B cell (primary cell): ENCODE results near the gene TMEM156. TPM values are rescaled to one million over a fixed set of nuclear protein-coding genes. Genes with fewer than 3 reads are reported as not detected.

Source experiments
- ATAC-seq: fragments of 200-7000 bp; cut with Tn5 transposase; one replicate; pipeline ENCODE4 v1.10.0; 2021; ENCODE audit warnings: low read depth, mild to moderate bottlenecking, moderate number of reproducible peaks, moderate library complexity
- CTCF ChIA-PET: fragments of 350-600 bp; sonication (Branson Sonifier 250); formaldehyde crosslinking; loops from one replicate; lab custom pipeline; 2021; ENCODE audit warnings: antibody characterized with exemption, inconsistent platforms; lab: Charles Lee
- POLR2A ChIA-PET: fragments of 350-600 bp; sonication (Branson Sonifier 250); formaldehyde crosslinking; loops from one replicate; lab custom pipeline; 2021; ENCODE audit warnings: antibody characterized with exemption; lab: Charles Lee
- DNase-seq: peaks from one replicate; pipeline ENCODE4 v3.0.0; 2013
- H2AFZ ChIP-seq: 2 replicates; pipeline ENCODE4 v1.6.1; 2012; ENCODE audit warnings: mild to moderate bottlenecking, low read depth, low read length; ENCODE audit not compliant: insufficient read depth, poor library complexity, severe bottlenecking
- H3K27ac ChIP-seq, 2 donors: 1 replicate in 1 of 2; 2 replicates in 1 of 2; pipeline ENCODE4 v1.5.1; 2012 to 2013; ENCODE audit warnings: low read length in 2 of 2, mild to moderate bottlenecking in 2 of 2, moderate library complexity in 1 of 2
- H3K27me3 ChIP-seq, 4 experiments: fragments of 200-600 bp in 1 of 4; sonication (generic) in 1 of 4; replicated peaks in 1 of 4; 1 replicate in 2 of 4; 2 replicates in 2 of 4; pipeline versions ENCODE4 v1.6.1 to v1.7.0; 2013 to 2016; ENCODE audit warnings: low read length in 3 of 4, mild to moderate bottlenecking in 2 of 4, mixed read lengths in 1 of 4, moderate library complexity in 1 of 4; ENCODE audit not compliant: insufficient read depth in 4 of 4, control insufficient read depth in 3 of 4; ENCODE audit errors: control extremely low read depth in 1 of 4
- H3K36me3 ChIP-seq, 2 experiments: replicated peaks in 1 of 2; 1 replicate in 1 of 2; 2 replicates in 1 of 2; pipeline versions ENCODE4 v1.6.1 to v1.7.1; 2013; ENCODE audit warnings: low read length in 1 of 2; ENCODE audit not compliant: insufficient read depth in 2 of 2, control insufficient read depth in 1 of 2; ENCODE audit errors: control extremely low read depth in 1 of 2, extremely low read depth in 1 of 2
- H3K4me1 ChIP-seq, 2 donors: fragments of 200-600 bp in 1 of 2; sonication (generic) in 1 of 2; 1 replicate in 1 of 2; 2 replicates in 1 of 2; pipeline versions ENCODE4 v1.5.1 to v1.6.1; 2013 to 2017; ENCODE audit warnings: low read length in 2 of 2; ENCODE audit not compliant: control insufficient read depth in 2 of 2, insufficient read depth in 2 of 2
- H3K4me2 ChIP-seq: replicated peaks from 2 replicates; pipeline ENCODE3; 2012; ENCODE audit warnings: mild to moderate bottlenecking, low read depth, low read length; ENCODE audit not compliant: poor library complexity, severe bottlenecking
- H3K4me3 ChIP-seq, 5 experiments: fragments of 200-600 bp in 1 of 5; sonication (generic) in 1 of 5; 1 replicate in 3 of 5; 2 replicates in 2 of 5; pipeline versions ENCODE4 v1.5.1 to v1.7.0; 2011 to 2016; ENCODE audit warnings: low read length in 4 of 5, mild to moderate bottlenecking in 4 of 5, low read depth in 2 of 5, control low read depth in 1 of 5, moderate library complexity in 1 of 5; ENCODE audit not compliant: insufficient read depth in 1 of 5; ENCODE audit errors: control extremely low read depth in 1 of 5, extremely low read depth in 1 of 5
- H3K79me2 ChIP-seq: fragments of 200-600 bp; sonication (generic); one replicate; pipeline ENCODE4 v1.6.0; 2016; ENCODE audit warnings: low read length; ENCODE audit not compliant: control insufficient read depth, insufficient read depth
- H3K9ac ChIP-seq: fragments of 200-600 bp; sonication (generic); 2 replicates; pipeline ENCODE4 v1.6.1; 2017; ENCODE audit warnings: mild to moderate bottlenecking, low read length, moderate library complexity
- H3K9me3 ChIP-seq, 3 donors: one replicate each; pipeline versions ENCODE4 v1.6.1 to v1.7.1; 2013; ENCODE audit warnings: low read length in 2 of 3; ENCODE audit not compliant: control insufficient read depth in 2 of 3, insufficient read depth in 1 of 3; ENCODE audit errors: control extremely low read depth in 1 of 3
- H4K20me1 ChIP-seq: 2 replicates; pipeline ENCODE4 v1.6.0; 2012; ENCODE audit warnings: mild to moderate bottlenecking, low read length; ENCODE audit not compliant: insufficient read depth, control insufficient read depth, poor library complexity, severe bottlenecking
- H3K27ac Mint-ChIP-seq: one replicate; pipeline ENCODE4 v1.8.0; 2021; ENCODE audit warnings: mixed read lengths
- H3K27me3 Mint-ChIP-seq: one replicate; pipeline ENCODE4 v1.8.0; 2021; ENCODE audit warnings: mixed read lengths
- H3K4me1 Mint-ChIP-seq: one replicate; pipeline ENCODE4 v1.8.0; 2021; ENCODE audit warnings: mixed read lengths
- H3K4me3 Mint-ChIP-seq: one replicate; pipeline ENCODE4 v1.8.0; 2021; ENCODE audit warnings: mixed read lengths
- H3K9me3 Mint-ChIP-seq: one replicate; pipeline ENCODE4 v1.8.0; 2022; ENCODE audit warnings: mixed read lengths; ENCODE audit not compliant: insufficient read depth
- CTCF ChIP-seq: fragments of 200-600 bp; IDR thresholded peaks from one replicate; pipeline ENCODE4 v1.8.0; 2022; ENCODE audit warnings: antibody characterized with exemption, mild to moderate bottlenecking
- EZH2 ChIP-seq: IDR thresholded peaks from 2 replicates; pipeline ENCODE4 v1.6.1; 2012; ENCODE audit warnings: borderline replicate concordance, low read depth, mild to moderate bottlenecking, moderate library complexity, low read length; ENCODE audit not compliant: insufficient read depth, poor library complexity, severe bottlenecking
- WGBS: methylation state at CpG from one replicate; pipeline ENCODE4 v1.1.5; 2013; ENCODE audit warnings: missing lambda C conversion rate; ENCODE audit not compliant: insufficient coverage; 5-methylcytosine and 5-hydroxymethylcytosine counted together
- intact Hi-C: fragments of 100-400 bp; cut with micrococcal nuclease; formaldehyde crosslinking; loops from one replicate; pipeline ENCODE4 v1.10.0; 2022
- polyA plus RNA-seq: library from polyadenylated mRNA; depleted of rRNA; stranded (reverse); fragments of >200 nt; gene quantifications from 2 replicates; pipeline ENCODE4 v1.2.3, GENCODE V29; 2012
- total RNA-seq, 2 donors: library from RNA; stranded (reverse); fragments of 120-200 nt in 1 of 2; gene quantifications; 1 replicate in 1 of 2; 2 replicates in 1 of 2; pipeline versions ENCODE4 v1.2.3 to v1.2.4, GENCODE V29; 2013 to 2022

The TMEM156 gene
- total and polyA plus RNA-seq, 2 donors (not counting 1 experiment from before 2014, with no cell fraction given), result 58.4 to 59.9 TPM

- Mint-ChIP-seq H3K9me3 (no peaks in the 10 kb centered on the region), H3K4me1 (peaks cover 17% of the 10 kb centered on the region), H3K27ac (peak overlapping the region; percentile 29), H3K27me3 (no peaks in the 10 kb centered on the region), H3K4me3 (no peak overlapping the region)
- H3K4me1 ChIP-seq, result peaks cover 0 to 6% of the 10 kb centered on the region in 2 donors
- ChIA-PET CTCF (interaction anchor here (1.4 kb wide), 1 partner anchor 65 kb away, joined by 4 read pairs; no protein-coding TSS in a partner anchor), POLR2A (no interaction called here)
- H3K4me2 ChIP-seq, result no peak overlapping the region
- H3K36me3 ChIP-seq, result peaks cover 4 to 63% of the 10 kb centered on the region in 2 experiments
- no peak overlapping the region for H3K9ac ChIP-seq
- ATAC-seq, result no peak
- H3K9me3 ChIP-seq, result peaks cover 0 to 3% (median under 1%) of the 10 kb centered on the region in 3 donors
- no peak for TF ChIP-seq CTCF
- TF ChIP-seq EZH2, result no peak
- intact Hi-C loops, result no loop called here
- H2AFZ ChIP-seq, result no peak overlapping the region
- no peaks in the 10 kb centered on the region for H4K20me1 ChIP-seq
- WGBS, result 100% methylated on average over 3 of the region's 7 CpGs
- DNase-seq, result no peak
- no peak overlapping the region for H3K4me3 ChIP-seq
- H3K27ac ChIP-seq, result no peak overlapping the region
- no peaks in the 10 kb centered on the region for H3K79me2 ChIP-seq
- no peaks in the 10 kb centered on the region for H3K27me3 ChIP-seq
These were observed 64.7 kb downstream of the TMEM156 start for GRCh38 chr4:38967260-38968095.

GRCh38 chr4:38965866-38966265 is 66.3 kb downstream of the TMEM156 start:
- Histone ChIP-seq H3K27ac (peak overlapping the region in 1 of 2 donors; percentile 51), H3K4me2 (no peak overlapping the region), H3K4me1 (peaks cover 0 to 6% of the 10 kb centered on the region in 2 donors), H2AFZ (no peak overlapping the region), H3K36me3 (peaks cover 4 to 58% of the 10 kb centered on the region in 2 experiments), H3K9ac (no peak overlapping the region), H3K27me3 (no peaks in the 10 kb centered on the region), H3K9me3 (peaks cover 4 to 8% (median 5%) of the 10 kb centered on the region in 3 donors), H3K79me2 (no peaks in the 10 kb centered on the region), H4K20me1 (no peaks in the 10 kb centered on the region), H3K4me3 (no peak overlapping the region)
- 47% methylated on average over 2 of the region's 3 CpGs for WGBS
- ChIA-PET CTCF (no interaction called here), POLR2A (no interaction called here)
- TF ChIP-seq EZH2, result no peak
- no peak for TF ChIP-seq CTCF
- no peak for ATAC-seq
- H3K27me3 Mint-ChIP-seq, result no peaks in the 10 kb centered on the region
- H3K4me1 Mint-ChIP-seq, result peaks cover 16% of the 10 kb centered on the region
- no peak for DNase-seq
- intact Hi-C loops, result no loop called here
- H3K9me3 Mint-ChIP-seq, result peaks cover 2% of the 10 kb centered on the region
- H3K27ac Mint-ChIP-seq, result peak overlapping the region; percentile 62
- no peak overlapping the region for H3K4me3 Mint-ChIP-seq
